ENCODE results near the gene SERPINA3.

Gene SERPINA3

GRCh38 chr14:94631536-94632304 is 19.5 kb downstream of the SERPINA3 start:
- TF ChIP-seq SIN3A (IDR thresholded peaks at IDR 0.05; ENCODE audit: borderline replicate concordance, insufficient read depth, low read length): no peak
- TF ChIP-seq REST (IDR thresholded peaks at IDR 0.05; ENCODE audit: insufficient read depth in 1 of 2, low read depth in 2 of 2, low read length in 2 of 2): no peak

- TF ChIP-seq TAF1 (IDR thresholded peaks at IDR 0.05; ENCODE audit: borderline replicate concordance, insufficient read depth, low read length) (no peak), SIN3A (IDR thresholded peaks at IDR 0.05; ENCODE audit: borderline replicate concordance, insufficient read depth, low read length) (no peak), POLR2AphosphoS5 (IDR thresholded peaks at IDR 0.05; ENCODE audit: low read depth, low read length) (no peak), FOXP2 (optimal IDR thresholded peaks at IDR 0.05; ENCODE audit: borderline replicate concordance, extremely low read depth, extremely low read length, insufficient read depth) (no peak), REST (IDR thresholded peaks at IDR 0.05; ENCODE audit: insufficient read depth in 1 of 2, low read depth in 2 of 2, low read length in 2 of 2) (no peak)
These were observed 20.1 kb downstream of the SERPINA3 start for GRCh38 chr14:94632305-94632590.

GRCh38 chr14:94633121-94633520 is 20.9 kb downstream of the SERPINA3 start:
- TF ChIP-seq REST (IDR thresholded peaks at IDR 0.05; ENCODE audit: insufficient read depth in 1 of 2, low read depth in 2 of 2, low read length in 2 of 2): no peak
- TF ChIP-seq TAF1 (IDR thresholded peaks at IDR 0.05; ENCODE audit: borderline replicate concordance, insufficient read depth, low read length): no peak
- no peak for TF ChIP-seq POLR2AphosphoS5 (IDR thresholded peaks at IDR 0.05; ENCODE audit: low read depth, low read length)
- TF ChIP-seq FOXP2 (optimal IDR thresholded peaks at IDR 0.05; ENCODE audit: borderline replicate concordance, extremely low read depth, extremely low read length, insufficient read depth): no peak
- no peak for TF ChIP-seq SIN3A (IDR thresholded peaks at IDR 0.05; ENCODE audit: borderline replicate concordance, insufficient read depth, low read length)

GRCh38 chr14:94635154-94635553 is 23.0 kb downstream of the SERPINA3 start:
- TF ChIP-seq REST (IDR thresholded peaks at IDR 0.05; ENCODE audit: insufficient read depth in 1 of 2, low read depth in 2 of 2, low read length in 2 of 2) (no peak), TAF1 (IDR thresholded peaks at IDR 0.05; ENCODE audit: borderline replicate concordance, insufficient read depth, low read length) (no peak), SIN3A (IDR thresholded peaks at IDR 0.05; ENCODE audit: borderline replicate concordance, insufficient read depth, low read length) (no peak), FOXP2 (optimal IDR thresholded peaks at IDR 0.05; ENCODE audit: borderline replicate concordance, extremely low read depth, extremely low read length, insufficient read depth) (no peak), POLR2AphosphoS5 (IDR thresholded peaks at IDR 0.05; ENCODE audit: low read depth, low read length) (no peak)
